Mesangial cell (primary cell): ENCODE measurements around the gene CDK7. TPM values are rescaled to one million over a fixed set of nuclear protein-coding genes. Genes with fewer than 3 reads are reported as not detected.

Experiments
- total RNA-seq: library from RNA; depleted of rRNA; stranded (reverse); fragments of >200 nt; gene quantifications from 2 replicates; pipeline ENCODE4 v1.2.3, GENCODE V29; 2015

CDK7 gene
- total RNA-seq = 28.5 and 42.3 TPM in 2 replicates

DNA sequence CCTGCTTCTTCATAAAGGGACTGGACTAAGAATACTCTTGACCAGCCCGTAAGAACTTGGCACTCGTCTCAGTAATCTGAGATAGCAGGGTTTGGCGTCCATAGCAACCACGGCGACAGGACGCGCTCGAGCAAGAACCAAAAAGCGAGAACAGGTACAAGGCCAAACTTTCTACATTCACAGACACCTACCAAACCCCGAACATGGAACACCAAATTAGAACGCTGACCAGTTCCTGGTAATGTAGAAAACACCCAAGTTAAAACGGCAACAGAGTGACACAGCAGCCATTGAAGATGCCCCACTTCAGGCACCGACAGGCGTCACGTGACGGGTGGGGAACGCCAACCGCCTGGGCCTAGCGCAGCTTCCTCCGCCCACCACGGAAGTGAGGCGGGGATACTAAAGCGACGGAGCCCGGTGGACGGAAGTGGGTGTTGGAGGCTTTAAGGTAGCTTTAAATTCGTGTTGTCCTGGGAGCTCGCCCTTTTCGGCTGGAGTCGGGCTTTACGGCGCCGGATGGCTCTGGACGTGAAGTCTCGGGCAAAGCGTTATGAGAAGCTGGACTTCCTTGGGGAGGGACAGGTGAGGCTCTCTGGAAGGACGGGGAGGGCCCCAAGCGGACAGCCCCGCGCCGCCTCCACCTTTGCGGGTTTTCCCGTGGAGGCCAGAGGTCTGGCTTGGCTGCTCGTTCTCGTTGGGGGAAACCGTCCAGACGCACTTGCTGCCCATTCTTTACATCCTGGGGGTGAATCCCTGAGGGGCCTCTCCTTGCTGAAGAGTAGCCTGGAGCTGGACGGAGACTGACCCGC is at the start of gene CDK7:
CDK7 (plus strand) TSS at position 430 of the 812 bp plus-strand sequence; CDS start at position 520, 90 bp downstream.

DNA sequence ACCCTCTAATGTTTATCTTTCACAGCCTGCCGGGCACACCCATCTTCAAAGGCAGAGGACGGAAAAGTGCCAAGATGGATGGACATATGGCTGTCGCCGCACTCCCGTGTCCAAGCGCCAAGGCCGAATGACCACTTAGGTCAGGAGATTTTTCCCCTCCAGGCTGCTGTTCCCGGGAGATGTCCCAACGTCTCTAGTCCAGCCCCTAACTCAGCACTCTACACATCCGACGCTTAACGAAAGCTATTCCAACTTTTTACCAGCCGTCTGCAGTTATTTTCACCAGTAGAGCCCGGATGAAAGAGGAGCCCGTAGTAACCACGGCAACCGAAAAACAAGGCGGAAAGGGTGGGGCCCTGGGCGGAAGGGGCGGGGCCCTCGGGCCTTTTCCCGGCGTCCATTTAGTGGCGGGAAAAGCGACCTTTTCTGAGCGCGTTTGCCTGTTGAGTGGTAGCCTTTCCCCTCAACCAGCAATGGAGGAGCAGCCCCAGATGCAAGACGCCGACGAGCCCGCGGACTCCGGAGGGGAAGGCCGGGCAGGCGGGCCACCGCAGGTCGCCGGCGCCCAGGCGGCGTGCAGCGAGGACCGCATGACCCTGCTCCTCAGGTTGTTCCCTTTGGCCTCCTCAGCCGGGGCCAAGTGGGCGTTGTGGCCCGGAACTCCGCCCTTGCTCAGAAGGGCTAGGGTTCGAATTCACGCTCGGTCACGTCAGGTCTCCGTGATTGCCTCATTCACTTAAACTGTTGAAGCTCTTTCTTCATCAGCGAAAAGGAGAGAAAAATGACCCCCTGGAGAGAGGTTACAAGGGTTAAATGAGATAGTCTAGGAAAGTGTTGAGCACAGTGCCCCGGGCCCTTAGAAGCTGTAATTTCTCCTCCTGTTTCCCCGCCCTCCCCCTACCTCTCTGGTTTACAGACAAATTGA is 45.3 kb upstream of the CDK7 start, which contains the start of gene CENPH:
CENPH (plus strand) TSS at position 422 of the 925 bp plus-strand sequence; CDS start at position 474, 52 bp downstream.

Other genes starting within 250 kb of the CDK7 start
- 33.6 and 37.1 TPM in 2 replicates for gene SLC30A5, start 140.9 kb upstream of the CDK7 start, total RNA-seq
- gene CCNB1, start 67.7 kb upstream of the CDK7 start, total RNA-seq = 14.6 and 316 TPM in 2 replicates
- gene CENPH, start 45.3 kb upstream of the CDK7 start, total RNA-seq = 4.4 and 24.8 TPM in 2 replicates
- gene CCDC125, start 97.9 kb downstream of the CDK7 start, total RNA-seq = 2.4 and 4.1 TPM in 2 replicates
- 10.1 and 19.7 TPM in 2 replicates for gene AK6, start 134.6 kb downstream of the CDK7 start, total RNA-seq
- 54.8 and 72.0 TPM in 2 replicates for gene TAF9, start 134.6 kb downstream of the CDK7 start, total RNA-seq
- 10.3 and 13.6 TPM in 2 replicates for gene RAD17, start 134.9 kb downstream of the CDK7 start, total RNA-seq
- 6.8 and 9.1 TPM in 2 replicates for gene MARVELD2, start 180.2 kb downstream of the CDK7 start, total RNA-seq